D721Med (cell line): Measurements from ENCODE around the gene SOX10.
"Not testable (repeated sequence)": the region's sequence is repeated elsewhere in the genome, so short reads cannot be mapped to it uniquely, and the experiment has no call there.

Experiments
- DNase-seq: peaks from one replicate; pipeline ENCODE4 v3.0.0; 2011; ENCODE audit warnings: low spot score; ENCODE audit not compliant: insufficient read length
- FAIRE-seq: peaks from 2 replicates; lab custom pipeline; 2011; peaks lifted over from hg19 to GRCh38; lab: Jason Lieb, UNC
- CTCF ChIP-seq: IDR thresholded peaks from 2 replicates; pipeline ENCODE4 v1.5.1; 2012; ENCODE audit warnings: mild to moderate bottlenecking, control low read depth; ENCODE audit not compliant: insufficient read depth; ENCODE audit errors: missing control alignments

SOX10 gene

GRCh38 chr22:37967147-37967546 is 17.2 kb downstream of the SOX10 start:
- no peak for DNase-seq
- FAIRE-seq = no peak

DNA sequence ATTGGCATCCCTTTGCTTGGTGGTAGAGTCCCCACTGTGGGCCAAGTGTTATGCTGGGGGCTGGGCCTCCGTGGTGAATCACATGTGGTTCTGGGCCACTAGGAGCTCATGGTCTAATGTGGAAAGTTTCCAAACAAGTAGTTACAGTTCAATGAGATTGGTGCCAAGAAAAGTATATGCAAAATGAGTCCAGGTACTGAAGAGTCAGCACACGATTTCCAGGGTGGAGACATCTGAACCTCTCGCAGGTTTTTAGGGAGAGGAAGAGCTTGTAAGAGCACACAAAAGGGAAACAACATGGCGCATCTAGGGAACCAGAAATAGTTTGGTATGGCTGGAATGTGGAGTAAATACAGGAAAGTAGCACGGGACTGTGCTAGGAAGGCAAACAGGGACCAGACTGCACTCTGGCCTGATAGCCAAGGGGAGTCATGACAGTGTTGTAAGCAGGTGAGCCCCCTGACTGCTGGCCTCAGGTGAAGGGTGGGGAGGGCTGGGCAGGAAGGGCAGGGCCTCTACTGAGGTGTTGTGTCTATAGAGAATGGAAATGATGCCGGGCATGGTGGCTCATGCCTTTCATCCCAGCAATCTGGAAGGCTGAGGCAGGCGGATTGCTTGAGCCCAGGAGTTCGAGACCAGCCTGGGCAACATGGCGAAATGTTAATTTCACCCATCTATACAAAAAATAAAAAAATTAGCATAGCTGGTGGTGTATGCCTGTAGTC is 18.3 kb downstream of the SOX10 start:
- TF ChIP-seq CTCF = no peak
- DNase-seq (no peak), FAIRE-seq (no peak)

More at GRCh38 chr22:37967147-37967546, 17.2 kb downstream of the SOX10 start:
- no peak for TF ChIP-seq CTCF

DNA sequence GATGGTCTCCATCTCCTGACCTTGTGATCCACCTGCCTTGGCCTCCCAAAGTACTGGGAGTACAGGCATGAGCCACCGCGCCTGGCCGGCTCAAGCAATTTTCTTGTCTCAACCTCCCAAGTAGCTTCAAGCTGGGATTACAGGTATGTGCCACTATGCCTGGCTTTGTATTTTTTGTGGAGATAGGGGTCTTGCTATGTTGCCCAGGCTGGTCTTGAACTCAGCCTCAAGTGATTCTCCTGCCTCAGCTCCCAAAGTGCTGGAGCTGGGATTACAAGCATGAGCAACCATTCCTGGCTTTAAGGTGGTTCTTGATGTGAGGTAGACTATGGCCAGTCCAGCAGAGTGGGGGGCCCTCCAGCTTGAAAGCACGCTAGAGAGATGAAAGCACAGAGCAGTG is 23.3 kb downstream of the SOX10 start:
- DNase-seq (no peak), FAIRE-seq (no peak)
- TF ChIP-seq CTCF = no peak

DNA sequence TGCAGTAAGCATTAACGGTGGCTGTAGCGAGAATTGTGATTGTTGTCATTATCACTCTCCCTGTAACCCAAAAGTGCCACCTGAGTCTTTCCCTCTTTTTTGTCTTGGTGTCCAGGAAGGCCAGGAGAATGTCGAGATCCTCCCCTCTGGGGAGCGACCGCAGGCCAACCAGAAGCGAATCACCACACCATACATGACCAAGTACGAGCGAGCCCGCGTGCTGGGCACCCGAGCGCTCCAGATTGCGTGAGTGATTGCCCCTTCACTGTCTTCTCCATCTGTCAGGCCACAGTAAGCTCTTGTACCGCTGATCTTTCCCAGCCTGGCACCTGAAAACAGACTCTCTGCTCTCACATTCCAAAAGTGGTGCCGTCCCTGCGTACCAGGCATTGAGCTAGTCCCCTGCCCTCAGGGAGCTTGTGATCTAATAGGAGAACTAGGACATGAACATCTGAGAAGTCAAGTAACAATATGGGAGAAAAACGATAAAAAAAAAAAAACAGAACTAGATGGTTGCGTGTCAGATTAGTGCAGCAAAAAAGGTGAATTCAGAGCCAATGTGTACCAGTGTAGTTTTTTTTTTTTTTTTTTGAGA is 25.0 kb downstream of the SOX10 start:
- FAIRE-seq (no peak), DNase-seq (no peak)
- TF ChIP-seq CTCF = no peak

DNA sequence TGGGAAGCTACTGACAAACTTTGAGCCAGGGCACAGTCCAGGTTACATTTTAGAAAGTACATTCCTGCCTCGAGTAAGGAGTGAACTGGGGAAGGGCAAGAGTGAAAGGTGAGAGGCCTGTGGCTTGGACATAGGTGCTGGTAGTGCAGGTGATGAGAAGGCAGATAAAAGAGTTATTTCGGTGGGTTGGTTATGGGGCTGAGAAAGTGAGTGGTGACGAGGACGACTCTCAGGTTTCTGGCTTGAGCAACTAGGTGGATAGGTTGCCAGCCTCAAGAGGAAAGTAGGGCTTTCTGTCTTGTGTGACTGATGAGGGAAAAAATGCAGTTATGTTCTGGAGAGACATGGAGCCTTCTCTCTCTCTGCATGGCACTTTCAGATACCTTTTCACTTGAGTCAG is 27.1 kb downstream of the SOX10 start:
- no peak for DNase-seq
- FAIRE-seq = no peak
- no peak for TF ChIP-seq CTCF

DNA sequence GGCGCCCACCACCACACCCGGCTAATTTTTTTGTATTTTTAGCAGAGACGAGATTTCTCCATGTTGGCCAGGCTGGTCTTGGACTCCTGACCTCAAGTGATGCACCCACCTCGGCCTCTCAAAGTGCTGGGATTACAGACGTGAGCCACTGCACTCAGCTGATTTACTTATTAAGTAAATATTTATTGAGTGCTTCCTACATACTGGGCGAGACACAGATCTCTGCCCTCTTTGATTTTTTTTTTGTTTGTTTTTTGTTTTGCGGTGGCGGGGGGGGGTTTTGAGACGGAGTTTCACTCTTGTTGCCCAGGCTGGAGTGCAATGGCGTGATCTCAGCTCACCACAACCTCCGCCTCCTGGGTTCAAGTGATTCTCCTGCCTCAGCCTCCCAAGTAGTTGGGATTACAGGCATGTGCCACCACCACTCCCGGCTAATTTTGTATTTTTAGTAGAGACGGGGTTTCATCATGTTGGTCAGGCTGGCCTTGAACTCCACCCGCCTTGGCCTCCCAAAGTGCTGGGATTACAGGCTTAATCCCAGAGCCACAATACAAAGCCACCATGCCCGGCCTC is 28.4 kb downstream of the SOX10 start:
- not testable (repeated sequence) for DNase-seq, FAIRE-seq

- FAIRE-seq = no peak
- no peak for DNase-seq
These were observed 29.7 kb downstream of the SOX10 start for GRCh38 chr22:37954686-37955085.

More at GRCh38 chr22:37954686-37955085, 29.7 kb downstream of the SOX10 start:
- TF ChIP-seq CTCF = no peak
